ENCODE results near the gene NOL3. TPM values are rescaled to one million over a fixed set of nuclear protein-coding genes. Genes with fewer than 3 reads are reported as not detected.

NOL3 gene
- total RNA-seq, 1 experiment from 2014 or later: 49.8 TPM

- peak; percentile 74 for DNase-seq (ENCODE audit: unreplicated experiment)
- Mint-ChIP-seq H3K4me1 (ENCODE audit: insufficient read depth, unreplicated experiment) (peaks cover 26% of the 10 kb centered on the region), H3K4me3 (ENCODE audit: unreplicated experiment) (no peak overlapping the region), H3K36me3 (ENCODE audit: insufficient read depth, unreplicated experiment) (peaks cover 10% of the 10 kb centered on the region), H3K27me3 (ENCODE audit: insufficient read depth, unreplicated experiment) (no peaks in the 10 kb centered on the region), H3K9me3 (ENCODE audit: unreplicated experiment) (no peaks in the 10 kb centered on the region), H3K27ac (ENCODE audit: low read depth, unreplicated experiment) (no peak overlapping the region)
- ChIA-PET CTCF (interaction anchor here (2.0 kb wide), 1 partner anchor 21 kb away, joined by 10 read pairs; the partner anchor contains the start of genes FBXL8 and TRADD), POLR2A (interaction anchor here (0.6 to 4.9 kb wide), 7 partner anchors 11 to 234 kb away, joined by 3 to 24 read pairs (median 4); partner anchors contain the start of genes E2F4, FBXL8, PHAF1 and TRADD)
- intact Hi-C loops (cut with micrococcal nuclease): loop anchor here (5.0 kb wide), 1 partner anchor 284 kb away; no protein-coding TSS in a partner anchor
- TF ChIP-seq CTCF (IDR thresholded peaks at IDR 0.05; ENCODE audit: unreplicated experiment): no peak
- no TSS peak for BruUV-seq (replicated peaks)
Observed at GRCh38 chr16:67181346-67181745, 11.0 kb downstream of the NOL3 start.

GRCh38 chr16:67182288-67182687, 11.9 kb downstream of the NOL3 start:
- no peaks in the 10 kb centered on the region for H3K9me3 Mint-ChIP-seq (ENCODE audit: unreplicated experiment)
- H3K4me3 Mint-ChIP-seq (ENCODE audit: unreplicated experiment): no peak overlapping the region
- TF ChIP-seq CTCF (IDR thresholded peaks at IDR 0.05; ENCODE audit: unreplicated experiment): no peak
- no peak overlapping the region for H3K27ac Mint-ChIP-seq (ENCODE audit: low read depth, unreplicated experiment)
- peaks cover 10% of the 10 kb centered on the region for H3K36me3 Mint-ChIP-seq (ENCODE audit: insufficient read depth, unreplicated experiment)
- no peak for DNase-seq (ENCODE audit: unreplicated experiment)
- CTCF ChIA-PET: interaction anchor here (0.6 to 2.0 kb wide), 5 partner anchors 9 to 188 kb away, joined by 3 to 10 read pairs (median 4); partner anchors contain the start of genes ELMO3, FBXL8 and TRADD
- no peaks in the 10 kb centered on the region for H3K27me3 Mint-ChIP-seq (ENCODE audit: insufficient read depth, unreplicated experiment)
- peaks cover 20% of the 10 kb centered on the region for H3K4me1 Mint-ChIP-seq (ENCODE audit: insufficient read depth, unreplicated experiment)
- BruUV-seq (replicated peaks): TSS peak; percentile 28
- intact Hi-C loops (cut with micrococcal nuclease): loop anchor here (5.0 kb wide), 1 partner anchor 285 kb away; no protein-coding TSS in a partner anchor
- POLR2A ChIA-PET: interaction anchor here (1.3 to 4.9 kb wide), 8 partner anchors 8 to 65 kb away, joined by 4 to 46 read pairs (median 10); partner anchors contain the start of genes ELMO3, FBXL8, FHOD1 and NOL3

- ChIA-PET CTCF (interaction anchor here (0.6 to 1.9 kb wide), 4 partner anchors 8 to 26 kb away, joined by 3 to 8 read pairs (median 4); partner anchors contain the start of gene ELMO3), POLR2A (interaction anchor here (0.8 to 4.9 kb wide), 12 partner anchors 9 to 128 kb away, joined by 3 to 46 read pairs (median 7); partner anchors contain the start of genes ELMO3, FBXL8, FHOD1 and NOL3)
- no peak for TF ChIP-seq CTCF (IDR thresholded peaks at IDR 0.05; ENCODE audit: unreplicated experiment)
- H3K27me3 Mint-ChIP-seq (ENCODE audit: insufficient read depth, unreplicated experiment): no peaks in the 10 kb centered on the region
- H3K27ac Mint-ChIP-seq (ENCODE audit: low read depth, unreplicated experiment): no peak overlapping the region
- intact Hi-C loops (cut with micrococcal nuclease): loop anchor here (5.0 kb wide), 1 partner anchor 286 kb away; no protein-coding TSS in a partner anchor
- H3K9me3 Mint-ChIP-seq (ENCODE audit: unreplicated experiment): no peaks in the 10 kb centered on the region
- no peak for DNase-seq (ENCODE audit: unreplicated experiment)
- no peak overlapping the region for H3K4me3 Mint-ChIP-seq (ENCODE audit: unreplicated experiment)
- peaks cover 13% of the 10 kb centered on the region for H3K4me1 Mint-ChIP-seq (ENCODE audit: insufficient read depth, unreplicated experiment)
- no TSS peak for BruUV-seq (replicated peaks)
- H3K36me3 Mint-ChIP-seq (ENCODE audit: insufficient read depth, unreplicated experiment): peaks cover 8% of the 10 kb centered on the region
Observed at GRCh38 chr16:67183284-67183626, 12.9 kb downstream of the NOL3 start.

GRCh38 chr16:67183627-67184452, 13.5 kb downstream of the NOL3 start, which contains the start of gene MATCAP1:
Gene MATCAP1 (minus strand): TSS chr16:67183963. CDS start chr16:67180610, 3,353 bp downstream.
- ChIA-PET CTCF (interaction anchor here (0.8 to 1.9 kb wide), 6 partner anchors 9 to 230 kb away, joined by 3 to 12 read pairs (median 8); partner anchors contain the start of gene ELMO3), POLR2A (interaction anchor here (0.7 to 4.9 kb wide), 16 partner anchors 9 to 195 kb away, joined by 3 to 46 read pairs (median 4); partner anchors contain the start of genes CES4A, ELMO3, FBXL8 and FHOD1)
- peaks cover 2% of the 10 kb centered on the region for H3K36me3 Mint-ChIP-seq (ENCODE audit: insufficient read depth, unreplicated experiment)
- TSS peak; percentile 40 for BruUV-seq (replicated peaks)
- no peaks in the 10 kb centered on the region for H3K9me3 Mint-ChIP-seq (ENCODE audit: unreplicated experiment)
- intact Hi-C loops (cut with micrococcal nuclease): loop anchor here (2.0 to 5.0 kb wide), 2 partner anchors 207 to 287 kb away; no protein-coding TSS in a partner anchor
- no peak within 1 kb of the TSS for H3K27ac Mint-ChIP-seq (ENCODE audit: low read depth, unreplicated experiment)
- peak; percentile 98 for DNase-seq (ENCODE audit: unreplicated experiment)
- no peaks in the 10 kb centered on the region for H3K27me3 Mint-ChIP-seq (ENCODE audit: insufficient read depth, unreplicated experiment)
- no peak for TF ChIP-seq CTCF (IDR thresholded peaks at IDR 0.05; ENCODE audit: unreplicated experiment)
- H3K4me1 Mint-ChIP-seq (ENCODE audit: insufficient read depth, unreplicated experiment): peaks cover 9% of the 10 kb centered on the region
- no peak within 1 kb of the TSS for H3K4me3 Mint-ChIP-seq (ENCODE audit: unreplicated experiment)
